OCI-LY1 (cell line): ENCODE measurements around the gene C1orf94.

ENCODE experiments used
- EZH2 ChIP-seq: fragments of 200-600 bp; sonication (generic), shearing (Covaris generic); IDR thresholded peaks from 2 replicates; pipeline ENCODE4 v1.8.0; 2017; ENCODE audit warnings: borderline replicate concordance, mixed run types, mild to moderate bottlenecking, antibody characterized with exemption, low read length, moderate library complexity, mixed read lengths
- TF ChIP-seq, protein P1 (sequence below): fragments of 200-600 bp; sonication (generic), shearing (Covaris generic); IDR thresholded peaks from 2 replicates; pipeline ENCODE4 v1.5.1; 2017; ENCODE audit warnings: mild to moderate bottlenecking, antibody characterized with exemption, low read length, moderate library complexity, mixed read lengths

DNA sequence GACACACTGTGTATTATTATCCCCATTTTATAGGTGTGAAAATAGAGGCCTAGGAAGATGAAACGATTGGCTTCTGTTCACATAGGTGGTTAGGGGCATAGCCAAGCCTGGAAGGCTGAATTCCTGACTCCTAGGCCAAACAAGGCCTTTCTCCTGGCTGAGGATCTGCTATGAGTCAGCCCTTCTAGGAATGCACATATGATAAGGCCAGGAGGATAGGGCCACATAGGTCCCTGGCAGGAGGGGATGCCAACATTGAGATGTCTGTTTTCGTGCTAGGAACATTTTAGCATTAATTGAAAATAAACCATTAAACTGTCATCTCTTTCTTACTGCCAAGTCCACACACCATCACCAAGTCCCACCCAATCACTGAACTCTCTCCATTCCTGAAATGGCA lies 20.8 kb upstream of the C1orf94 start:
- TF ChIP-seq, protein P1, sequence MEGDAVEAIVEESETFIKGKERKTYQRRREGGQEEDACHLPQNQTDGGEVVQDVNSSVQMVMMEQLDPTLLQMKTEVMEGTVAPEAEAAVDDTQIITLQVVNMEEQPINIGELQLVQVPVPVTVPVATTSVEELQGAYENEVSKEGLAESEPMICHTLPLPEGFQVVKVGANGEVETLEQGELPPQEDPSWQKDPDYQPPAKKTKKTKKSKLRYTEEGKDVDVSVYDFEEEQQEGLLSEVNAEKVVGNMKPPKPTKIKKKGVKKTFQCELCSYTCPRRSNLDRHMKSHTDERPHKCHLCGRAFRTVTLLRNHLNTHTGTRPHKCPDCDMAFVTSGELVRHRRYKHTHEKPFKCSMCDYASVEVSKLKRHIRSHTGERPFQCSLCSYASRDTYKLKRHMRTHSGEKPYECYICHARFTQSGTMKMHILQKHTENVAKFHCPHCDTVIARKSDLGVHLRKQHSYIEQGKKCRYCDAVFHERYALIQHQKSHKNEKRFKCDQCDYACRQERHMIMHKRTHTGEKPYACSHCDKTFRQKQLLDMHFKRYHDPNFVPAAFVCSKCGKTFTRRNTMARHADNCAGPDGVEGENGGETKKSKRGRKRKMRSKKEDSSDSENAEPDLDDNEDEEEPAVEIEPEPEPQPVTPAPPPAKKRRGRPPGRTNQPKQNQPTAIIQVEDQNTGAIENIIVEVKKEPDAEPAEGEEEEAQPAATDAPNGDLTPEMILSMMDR = no peak
- TF ChIP-seq EZH2 = no peak
